Right lobe of liver (tissue), 6 donors: ENCODE measurements around the gene SPATA46. TPM values are rescaled to one million over a fixed set of nuclear protein-coding genes. Genes with fewer than 3 reads are reported as not detected.

ENCODE experiments used
- ATAC-seq, 4 donors: fragments of 200-7000 bp; cut with Tn5 transposase; one replicate each; pipeline ENCODE4 v1.9.1; 2020; ENCODE audit warnings: mild to moderate bottlenecking in 4 of 4, moderate library complexity in 4 of 4
- DNase-seq, 3 donors: peaks; one replicate each; pipeline ENCODE4 v3.0.0-alpha.2; 2020
- H3K27ac ChIP-seq, 3 donors: fragments of 200-600 bp; one replicate each; pipeline ENCODE4 v1.8.0; 2022
- H3K27me3 ChIP-seq, 2 donors: fragments of 200-600 bp; one replicate each; pipeline ENCODE4 v1.8.0; 2022
- H3K36me3 ChIP-seq, 4 donors: fragments of 200-600 bp; sonication (generic) in 1 of 4; one replicate each; pipeline versions ENCODE4 v1.5.1 to v1.8.0; 2017 to 2022; ENCODE audit warnings: control low read depth in 1 of 4
- H3K4me1 ChIP-seq, 4 donors: fragments of 200-600 bp; sonication (generic) in 1 of 4; one replicate each; pipeline versions ENCODE4 v1.5.1 to v1.8.0; 2017 to 2022; ENCODE audit warnings: control low read depth in 1 of 4
- H3K4me3 ChIP-seq, 3 donors: fragments of 200-600 bp; one replicate each; pipeline ENCODE4 v1.8.0; 2022
- H3K9me3 ChIP-seq, 4 donors: fragments of 200-600 bp; sonication (generic) in 1 of 4; one replicate each; pipeline versions ENCODE4 v1.5.1 to v1.8.0; 2017 to 2022; ENCODE audit warnings: control low read depth in 1 of 4
- CTCF ChIP-seq, 4 donors: fragments of 200-600 bp in 3 of 4; fragments of 450-650 bp in 1 of 4; IDR thresholded peaks; one replicate each; pipeline versions ENCODE4 v1.5.1 to v1.8.0; 2016 to 2022; ENCODE audit warnings: antibody characterized with exemption in 4 of 4, mild to moderate bottlenecking in 2 of 4
- POLR2A ChIP-seq: fragments of 450-650 bp; IDR thresholded peaks from one replicate; pipeline ENCODE4 v1.6.1; 2017; ENCODE audit warnings: antibody characterized with exemption, mild to moderate bottlenecking
- WGBS: methylation state at CpG from one replicate; pipeline ENCODE4 v1.1.6; 2018; ENCODE audit warnings: low coverage, low lambda C conversion rate; ENCODE audit not compliant: insufficient coverage; ENCODE audit errors: missing lambda C conversion rate; 5-methylcytosine and 5-hydroxymethylcytosine counted together
- intact Hi-C, 2 donors: fragments of 100-400 bp; cut with DNase I; formaldehyde crosslinking; loops; one replicate each; pipeline versions ENCODE4 v1.11.2 to v1.14.1; 2022
- total RNA-seq, 6 experiments: library from RNA; depleted of rRNA in 2 of 6; stranded (reverse); fragments of >200 nt in 2 of 6; fragmentation: NEBNext Ultra II Directional in 3 of 6; extraction: Animal tissue kit (Norgen Biotek cat#: 25700) in 3 of 6; gene quantifications; one replicate each; pipeline versions ENCODE4 v1.1.0 to v1.2.4, GENCODE V29; 2016 to 2023
- donor health status: DM: no; HTN: yes; CAD: no.
- donor health status: DM: no; HTN: no; CAD: no.
- donor health status: DM: no; HTN: no; CAD: no.
- donor health status: DM: no; HTN: yes; CAD: no.
- donor health status: DM: no; HTN: yes; CAD: no.

SPATA46 gene
- total RNA-seq, 6 experiments from 2014 or later = not detected

- Histone ChIP-seq H3K27ac (no peak overlapping the region), H3K27me3 (no peaks in the 10 kb centered on the region), H3K4me3 (no peak overlapping the region), H3K36me3 (peaks cover 0 to 17% (median 0%) of the 10 kb centered on the region in 4 donors), H3K9me3 (no peaks in the 10 kb centered on the region), H3K4me1 (no peaks in the 10 kb centered on the region)
- intact Hi-C loops = no loop called here
- no peak for TF ChIP-seq CTCF (IDR thresholded peaks at IDR 0.05)
- no peak for TF ChIP-seq POLR2A
- no peak for ATAC-seq
- DNase-seq = no peak
- WGBS = 46% methylated on average over 2 of the region's 5 CpGs
These were observed 41.5 kb downstream of the SPATA46 start for GRCh38 chr1:162335126-162335525.

GRCh38 chr1:162333991-162334390 is 42.7 kb downstream of the SPATA46 start:
- H3K4me3 ChIP-seq = no peak overlapping the region
- DNase-seq (no peak), ATAC-seq (no peak)
- intact Hi-C loops = no loop called here
- TF ChIP-seq POLR2A = no peak
- no peak for TF ChIP-seq CTCF (IDR thresholded peaks at IDR 0.05)
- no peak overlapping the region for H3K27ac ChIP-seq
- H3K9me3 ChIP-seq = no peaks in the 10 kb centered on the region
- H3K36me3 ChIP-seq = peaks cover 0 to 17% (median 0%) of the 10 kb centered on the region in 4 donors
- H3K4me1 ChIP-seq = no peaks in the 10 kb centered on the region
- no peaks in the 10 kb centered on the region for H3K27me3 ChIP-seq

GRCh38 chr1:162329826-162330225 is 46.8 kb downstream of the SPATA46 start:
- no peak overlapping the region for H3K27ac ChIP-seq
- 91% methylated on average over 3 of the region's 3 CpGs for WGBS

GRCh38 chr1:162328512-162328911 is 48.1 kb downstream of the SPATA46 start:
- no peak for DNase-seq
- no peaks in the 10 kb centered on the region for H3K4me1 ChIP-seq
- TF ChIP-seq CTCF (IDR thresholded peaks at IDR 0.05) (no peak), POLR2A (no peak)
- H3K36me3 ChIP-seq = peaks cover 0 to 7% (median 0%) of the 10 kb centered on the region in 4 donors
- intact Hi-C loops = no loop called here
- no peak overlapping the region for H3K4me3 ChIP-seq
- H3K27me3 ChIP-seq = no peaks in the 10 kb centered on the region
- H3K27ac ChIP-seq = no peak overlapping the region
- no peak for ATAC-seq
- H3K9me3 ChIP-seq = no peaks in the 10 kb centered on the region

More at GRCh38 chr1:162329826-162330225, 46.8 kb downstream of the SPATA46 start:
- no peak for DNase-seq
- Histone ChIP-seq H3K36me3 (peaks cover 0 to 14% (median 0%) of the 10 kb centered on the region in 4 donors), H3K27me3 (no peaks in the 10 kb centered on the region), H3K4me1 (no peaks in the 10 kb centered on the region), H3K4me3 (no peak overlapping the region), H3K9me3 (no peaks in the 10 kb centered on the region)
- ATAC-seq = no peak
- intact Hi-C loops = no loop called here
- no peak for TF ChIP-seq CTCF (IDR thresholded peaks at IDR 0.05)
- TF ChIP-seq POLR2A = no peak

- ATAC-seq = no peak
- 90% methylated on average over 1 of the region's 1 CpG for WGBS
- H3K27ac ChIP-seq = no peak overlapping the region
These were observed 48.9 kb downstream of the SPATA46 start for GRCh38 chr1:162327788-162328165.

More at GRCh38 chr1:162327788-162328165, 48.9 kb downstream of the SPATA46 start:
- H3K27me3 ChIP-seq = no peaks in the 10 kb centered on the region
- no peaks in the 10 kb centered on the region for H3K9me3 ChIP-seq
- TF ChIP-seq CTCF (IDR thresholded peaks at IDR 0.05) (no peak), POLR2A (no peak)
- H3K4me1 ChIP-seq = no peaks in the 10 kb centered on the region
- no peaks in the 10 kb centered on the region for H3K36me3 ChIP-seq
- intact Hi-C loops = no loop called here
- H3K4me3 ChIP-seq = no peak overlapping the region
- DNase-seq = no peak
